ENCODE results near the gene PDHX. TPM values are rescaled to one million over a fixed set of nuclear protein-coding genes. Genes with fewer than 3 reads are reported as not detected.

Gene PDHX
- total and polyA plus RNA-seq, 2 of the 4 experiments (the other 2 are of a cell fraction), result 19.8 to 26.7 TPM

DNA sequence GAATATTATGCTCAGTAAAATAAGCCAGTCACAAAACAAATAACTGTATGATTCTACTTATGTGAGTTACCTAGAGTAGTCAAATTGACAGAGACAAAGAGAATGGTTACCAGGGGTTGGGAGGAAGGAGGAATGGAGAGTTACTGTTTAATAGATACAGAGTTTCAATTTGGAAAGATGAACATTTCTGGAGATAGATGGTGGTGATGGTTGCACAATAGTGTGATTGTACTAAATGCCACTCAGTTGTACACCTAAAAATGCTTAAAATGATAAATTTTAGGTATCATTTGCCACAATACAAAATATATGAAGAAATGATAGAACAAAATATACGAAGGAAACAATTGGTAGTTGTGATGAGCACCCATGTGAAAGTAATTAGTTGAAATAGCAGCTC is 43.4 kb downstream of the PDHX start:
- no peak overlapping the region for H4K8ac ChIP-seq (ENCODE audit: low read depth in 2 of 2, low read length in 2 of 2)
- H4K20me1 ChIP-seq (ENCODE audit: insufficient read depth, low read length), result no peaks in the 10 kb centered on the region
- H3K4me3 ChIP-seq (ENCODE audit: insufficient read depth, low read depth, low read length), result no peak overlapping the region
- no peak overlapping the region for H4K5ac ChIP-seq (ENCODE audit: low read depth, low read length)
- no peak overlapping the region for H3K14ac ChIP-seq (replicated peaks; ENCODE audit: low read depth, low read length)
- H2AK5ac ChIP-seq (ENCODE audit: low read depth, low read length), result no peak overlapping the region
- H2BK120ac ChIP-seq (ENCODE audit: low read depth, low read length), result no peak overlapping the region
- H3K36me3 ChIP-seq (ENCODE audit: control insufficient read depth, insufficient read depth, low read length), result peaks cover 13% of the 10 kb centered on the region
- H3K18ac ChIP-seq (ENCODE audit: low read depth, low read length), result no peak overlapping the region
- H2BK15ac ChIP-seq (ENCODE audit: low read depth, low read length), result no peak overlapping the region
- CTCF ChIA-PET, result interaction anchor here (1.0 kb wide), 1 partner anchor 18 kb away, joined by 3 read pairs; no protein-coding TSS in a partner anchor
- no peak for ATAC-seq (ENCODE audit: low read depth)
- no peak overlapping the region for H3K56ac ChIP-seq (ENCODE audit: extremely low read depth, insufficient read depth, low read length)
- H2AFZ ChIP-seq (replicated peaks; ENCODE audit: low read length, poor library complexity), result no peak overlapping the region
- POLR2A ChIA-PET (ENCODE audit: unreplicated experiment), result no interaction called here
- in situ Hi-C loops (cut with MboI; ENCODE audit: low sequenced_read_pairs), result no loop called here
- no peak overlapping the region for H4K91ac ChIP-seq (ENCODE audit: insufficient read depth, low read depth, low read length)
- no peak overlapping the region for H3K23ac ChIP-seq (ENCODE audit: low read depth, low read length)
- no peak overlapping the region for H3K4ac ChIP-seq (ENCODE audit: low read depth, low read length)
- no peaks in the 10 kb centered on the region for H3K9me3 ChIP-seq (ENCODE audit: control insufficient read depth, insufficient read depth, low read length)
- DNase-seq, result no peak
- no peak overlapping the region for H2AK9ac ChIP-seq (replicated peaks; ENCODE audit: low read depth, low read length, poor library complexity)
- H3K9ac ChIP-seq (ENCODE audit: low read depth, low read length), result no peak overlapping the region
- no peak overlapping the region for H2BK20ac ChIP-seq (ENCODE audit: low read depth, low read length)
- no CpG with 5 or more reads among the region's 1 CpG for WGBS, 2 experiments (ENCODE audit: extremely low coverage in 2 of 2, insufficient read length in 1 of 2)
- no peak overlapping the region for H2BK5ac ChIP-seq (ENCODE audit: low read depth, low read length, poor library complexity, severe bottlenecking)
- peak; percentile 75 for TF ChIP-seq CEBPB (IDR thresholded peaks at IDR 0.05; ENCODE audit: low read depth, low read length)
- TF ChIP-seq CHD1 (IDR thresholded peaks at IDR 0.05; ENCODE audit: low read depth, low read length), result no peak
- peaks cover 7 to 17% of the 10 kb centered on the region in 2 experiments; a peak in 3 of 4 replicates for H3K79me1 ChIP-seq (ENCODE audit: low read depth in 1 of 2, low read length in 2 of 2)
- no peaks in the 10 kb centered on the region for H3K27me3 ChIP-seq (ENCODE audit: control insufficient read depth, insufficient read depth, low read length)
- no peak overlapping the region for H3K27ac ChIP-seq (ENCODE audit: insufficient read depth, low read length)
- no TSS peak for BruUV-seq (replicated peaks)
- no peaks in the 10 kb centered on the region for H3K9me1 ChIP-seq (ENCODE audit: insufficient read depth, low read length)
- no peak overlapping the region for H3K4me2 ChIP-seq (ENCODE audit: low read depth, low read length)
- intact Hi-C loops (cut with micrococcal nuclease), result no loop called here
- no peaks in the 10 kb centered on the region for H3K4me1 ChIP-seq (ENCODE audit: control insufficient read depth, insufficient read depth, low read length)
- dilution Hi-C loops (cut with HindIII; ENCODE audit: low sequenced_read_pairs, unreplicated experiment), result no loop called here
